Osteoblast (primary cell): ENCODE measurements around the gene PLB1. TPM values are rescaled to one million over a fixed set of nuclear protein-coding genes. Genes with fewer than 3 reads are reported as not detected.

Experiments
- DNase-seq: peaks from one replicate; pipeline ENCODE4 v3.0.0; 2011; ENCODE audit warnings: low spot score, mixed read lengths; ENCODE audit not compliant: insufficient read length; ENCODE audit errors: missing footprints
- H2AFZ ChIP-seq: 2 replicates; pipeline ENCODE4 v1.6.0; 2011; ENCODE audit warnings: mild to moderate bottlenecking, low read length
- H3K27ac ChIP-seq: 2 replicates; pipeline ENCODE4 v1.5.1; 2011; ENCODE audit warnings: mild to moderate bottlenecking, low read depth, low read length, moderate library complexity
- H3K27me3 ChIP-seq: 2 replicates; pipeline ENCODE4 v1.6.0; 2012; ENCODE audit warnings: mild to moderate bottlenecking, control low read depth, inconsistent platforms, low read length, moderate library complexity; ENCODE audit not compliant: insufficient read depth
- H3K36me3 ChIP-seq: 2 replicates; pipeline ENCODE4 v1.5.1; 2011; ENCODE audit warnings: mild to moderate bottlenecking, low read length, control low read depth, moderate library complexity; ENCODE audit not compliant: insufficient read depth
- H3K4me1 ChIP-seq: 2 replicates; pipeline ENCODE4 v1.5.1; 2011; ENCODE audit warnings: mild to moderate bottlenecking, low read length, control low read depth, moderate library complexity; ENCODE audit not compliant: insufficient read depth
- H3K4me2 ChIP-seq: 2 replicates; pipeline ENCODE4 v1.6.0; 2011; ENCODE audit warnings: mild to moderate bottlenecking, low read length; ENCODE audit not compliant: insufficient read depth
- H3K4me3 ChIP-seq: fragments of 200-600 bp; sonication (generic); 3 replicates; pipeline ENCODE4 v1.5.1; 2012; ENCODE audit warnings: mild to moderate bottlenecking, low read length, inconsistent platforms; ENCODE audit not compliant: insufficient read depth
- H3K79me2 ChIP-seq: 2 replicates; pipeline ENCODE4 v1.6.0; 2012; ENCODE audit warnings: mild to moderate bottlenecking, low read length, control low read depth, inconsistent platforms; ENCODE audit not compliant: insufficient read depth
- H3K9me3 ChIP-seq: 2 replicates; pipeline ENCODE4 v1.5.1; 2011; ENCODE audit warnings: low read depth, low read length, control low read depth
- H4K20me1 ChIP-seq: 2 replicates; pipeline ENCODE4 v1.6.0; 2012; ENCODE audit warnings: mild to moderate bottlenecking, low read length, control low read depth; ENCODE audit not compliant: insufficient read depth
- total RNA-seq: library from RNA; depleted of rRNA; stranded (reverse); fragments of >200 nt; gene quantifications from 2 replicates; pipeline ENCODE4 v1.2.3, GENCODE V29; 2012
- TF ChIP-seq, protein P1 (sequence below): IDR thresholded peaks from 2 replicates; pipeline ENCODE4 v1.5.1; 2011; ENCODE audit warnings: mild to moderate bottlenecking, low read depth, low read length, moderate library complexity; ENCODE audit errors: extremely low read depth

The PLB1 gene
- total RNA-seq, 1 donor = 0.36 TPM

- no peak overlapping the region for H2AFZ ChIP-seq
- peaks cover 55% of the 10 kb centered on the region for H3K27me3 ChIP-seq
- no peak overlapping the region for H3K4me3 ChIP-seq
- no peaks in the 10 kb centered on the region for H3K79me2 ChIP-seq
- TF ChIP-seq, protein P1, sequence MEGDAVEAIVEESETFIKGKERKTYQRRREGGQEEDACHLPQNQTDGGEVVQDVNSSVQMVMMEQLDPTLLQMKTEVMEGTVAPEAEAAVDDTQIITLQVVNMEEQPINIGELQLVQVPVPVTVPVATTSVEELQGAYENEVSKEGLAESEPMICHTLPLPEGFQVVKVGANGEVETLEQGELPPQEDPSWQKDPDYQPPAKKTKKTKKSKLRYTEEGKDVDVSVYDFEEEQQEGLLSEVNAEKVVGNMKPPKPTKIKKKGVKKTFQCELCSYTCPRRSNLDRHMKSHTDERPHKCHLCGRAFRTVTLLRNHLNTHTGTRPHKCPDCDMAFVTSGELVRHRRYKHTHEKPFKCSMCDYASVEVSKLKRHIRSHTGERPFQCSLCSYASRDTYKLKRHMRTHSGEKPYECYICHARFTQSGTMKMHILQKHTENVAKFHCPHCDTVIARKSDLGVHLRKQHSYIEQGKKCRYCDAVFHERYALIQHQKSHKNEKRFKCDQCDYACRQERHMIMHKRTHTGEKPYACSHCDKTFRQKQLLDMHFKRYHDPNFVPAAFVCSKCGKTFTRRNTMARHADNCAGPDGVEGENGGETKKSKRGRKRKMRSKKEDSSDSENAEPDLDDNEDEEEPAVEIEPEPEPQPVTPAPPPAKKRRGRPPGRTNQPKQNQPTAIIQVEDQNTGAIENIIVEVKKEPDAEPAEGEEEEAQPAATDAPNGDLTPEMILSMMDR = no peak
- no peak for DNase-seq
- H3K9me3 ChIP-seq = no peaks in the 10 kb centered on the region
- H3K4me1 ChIP-seq = no peaks in the 10 kb centered on the region
- no peak overlapping the region for H3K4me2 ChIP-seq
- H3K36me3 ChIP-seq = no peaks in the 10 kb centered on the region
- no peaks in the 10 kb centered on the region for H4K20me1 ChIP-seq
- H3K27ac ChIP-seq = no peak overlapping the region
Measured at GRCh38 chr2:28527196-28527595, 31.3 kb downstream of the PLB1 start.

- Histone ChIP-seq H3K4me3 (no peak overlapping the region), H2AFZ (peak overlapping the region; percentile 26), H4K20me1 (no peaks in the 10 kb centered on the region), H3K4me1 (no peaks in the 10 kb centered on the region), H3K27ac (no peak overlapping the region), H3K79me2 (no peaks in the 10 kb centered on the region), H3K4me2 (no peak overlapping the region), H3K9me3 (no peaks in the 10 kb centered on the region), H3K36me3 (no peaks in the 10 kb centered on the region), H3K27me3 (peaks cover 53% of the 10 kb centered on the region)
- TF ChIP-seq, protein P1 = no peak
- DNase-seq = no peak
Measured at GRCh38 chr2:28528206-28528605, 32.3 kb downstream of the PLB1 start.

GRCh38 chr2:28530782-28531181 is 34.9 kb downstream of the PLB1 start:
- H3K9me3 ChIP-seq = no peaks in the 10 kb centered on the region
- H4K20me1 ChIP-seq = no peaks in the 10 kb centered on the region
- no peak overlapping the region for H2AFZ ChIP-seq
- H3K36me3 ChIP-seq = no peaks in the 10 kb centered on the region
- no peak overlapping the region for H3K4me3 ChIP-seq
- H3K27ac ChIP-seq = no peak overlapping the region
- TF ChIP-seq, protein P1 = no peak
- no peaks in the 10 kb centered on the region for H3K4me1 ChIP-seq
- peaks cover 35% of the 10 kb centered on the region for H3K27me3 ChIP-seq
- H3K4me2 ChIP-seq = no peak overlapping the region
- H3K79me2 ChIP-seq = no peaks in the 10 kb centered on the region
- no peak for DNase-seq

GRCh38 chr2:28532399-28532798 is 36.5 kb downstream of the PLB1 start:
- peaks cover 19% of the 10 kb centered on the region for H3K27me3 ChIP-seq
- no peaks in the 10 kb centered on the region for H3K4me1 ChIP-seq
- H3K36me3 ChIP-seq = no peaks in the 10 kb centered on the region
- no peak overlapping the region for H3K27ac ChIP-seq
- no peaks in the 10 kb centered on the region for H3K79me2 ChIP-seq
- no peaks in the 10 kb centered on the region for H3K9me3 ChIP-seq
- H3K4me2 ChIP-seq = no peak overlapping the region
- TF ChIP-seq, protein P1 = no peak
- H4K20me1 ChIP-seq = no peaks in the 10 kb centered on the region
- H2AFZ ChIP-seq = no peak overlapping the region
- no peak for DNase-seq
- H3K4me3 ChIP-seq = no peak overlapping the region
